ENCODE measurements around the gene COL6A2.

GRCh38 chr21:46082713-46082962 is 15.3 kb upstream of the COL6A2 start:
- TF ChIP-seq GATA3 (IDR thresholded peaks at IDR 0.05; ENCODE audit: low read depth, low read length) (no peak), GATA2 (IDR thresholded peaks at IDR 0.05; ENCODE audit: low read depth, low read length) (no peak)

All from SH-SY5Y (cell line).